HL-60 (cell line): ENCODE results near the gene ARPC1B.

ENCODE experiments used
- DNase-seq, 2 experiments: peaks; one replicate each; pipeline ENCODE4 v3.0.0-alpha.2; 2010 to 2020; ENCODE audit warnings: low read depth in 1 of 2, low spot score in 1 of 2
- H3K27ac ChIP-seq: fragments of 250-450 bp; sonication (Bioruptor Pico); replicated peaks from 2 replicates; pipeline ENCODE4 v1.5.1; 2020; ENCODE audit warnings: mild to moderate bottlenecking, moderate library complexity
- H3K27me3 ChIP-seq: fragments of 250-450 bp; sonication (Bioruptor Pico); 2 replicates; pipeline ENCODE4 v1.5.1; 2021; ENCODE audit warnings: mild to moderate bottlenecking, moderate library complexity; ENCODE audit not compliant: insufficient read depth, poor library complexity, severe bottlenecking
- H3K4me3 ChIP-seq: replicated peaks from 2 replicates; pipeline ENCODE4 v1.5.1; 2011; ENCODE audit warnings: mild to moderate bottlenecking, control low read depth, low read length; ENCODE audit not compliant: insufficient read depth
- CTCF ChIP-seq: IDR thresholded peaks from one replicate; pipeline ENCODE4 v1.5.1; 2011; ENCODE audit warnings: low read length, control low read depth, inconsistent platforms; ENCODE audit not compliant: insufficient read depth
- GABPA ChIP-seq: IDR thresholded peaks from 2 replicates; pipeline ENCODE4 v1.6.1; 2012; ENCODE audit warnings: low read depth
- POLR2AphosphoS5 ChIP-seq: IDR thresholded peaks from 2 replicates; pipeline ENCODE4 v1.6.1; 2012; ENCODE audit warnings: low read depth
- SPI1 ChIP-seq: IDR thresholded peaks from 2 replicates; pipeline ENCODE4 v1.6.1; 2012; ENCODE audit warnings: low read depth, mild to moderate bottlenecking, borderline replicate concordance
- TF ChIP-seq, protein P1 (sequence below): IDR thresholded peaks from 2 replicates; pipeline ENCODE4 v1.6.1; 2012; ENCODE audit warnings: low read depth; ENCODE audit not compliant: insufficient replicate concordance

Gene ARPC1B

GRCh38 chr7:99387912-99388311 lies 13.4 kb downstream of the ARPC1B start:
- Histone ChIP-seq H3K4me3 (no peak overlapping the region), H3K27me3 (no peaks in the 10 kb centered on the region), H3K27ac (no peak overlapping the region)
- DNase-seq, result no peak
- TF ChIP-seq POLR2AphosphoS5 (peak; percentile 24; the same call in 1 of the 2 replicates), CTCF (no peak)

GRCh38 chr7:99389772-99390171 lies 15.2 kb downstream of the ARPC1B start:
- Histone ChIP-seq H3K27ac (no peak overlapping the region), H3K27me3 (no peaks in the 10 kb centered on the region), H3K4me3 (no peak overlapping the region)
- no peak for DNase-seq
- TF ChIP-seq SPI1 (no peak), POLR2AphosphoS5 (0 out of 2 replicates have a peak, but pooled peaks have one; percentile 21)
- TF ChIP-seq, protein P1, sequence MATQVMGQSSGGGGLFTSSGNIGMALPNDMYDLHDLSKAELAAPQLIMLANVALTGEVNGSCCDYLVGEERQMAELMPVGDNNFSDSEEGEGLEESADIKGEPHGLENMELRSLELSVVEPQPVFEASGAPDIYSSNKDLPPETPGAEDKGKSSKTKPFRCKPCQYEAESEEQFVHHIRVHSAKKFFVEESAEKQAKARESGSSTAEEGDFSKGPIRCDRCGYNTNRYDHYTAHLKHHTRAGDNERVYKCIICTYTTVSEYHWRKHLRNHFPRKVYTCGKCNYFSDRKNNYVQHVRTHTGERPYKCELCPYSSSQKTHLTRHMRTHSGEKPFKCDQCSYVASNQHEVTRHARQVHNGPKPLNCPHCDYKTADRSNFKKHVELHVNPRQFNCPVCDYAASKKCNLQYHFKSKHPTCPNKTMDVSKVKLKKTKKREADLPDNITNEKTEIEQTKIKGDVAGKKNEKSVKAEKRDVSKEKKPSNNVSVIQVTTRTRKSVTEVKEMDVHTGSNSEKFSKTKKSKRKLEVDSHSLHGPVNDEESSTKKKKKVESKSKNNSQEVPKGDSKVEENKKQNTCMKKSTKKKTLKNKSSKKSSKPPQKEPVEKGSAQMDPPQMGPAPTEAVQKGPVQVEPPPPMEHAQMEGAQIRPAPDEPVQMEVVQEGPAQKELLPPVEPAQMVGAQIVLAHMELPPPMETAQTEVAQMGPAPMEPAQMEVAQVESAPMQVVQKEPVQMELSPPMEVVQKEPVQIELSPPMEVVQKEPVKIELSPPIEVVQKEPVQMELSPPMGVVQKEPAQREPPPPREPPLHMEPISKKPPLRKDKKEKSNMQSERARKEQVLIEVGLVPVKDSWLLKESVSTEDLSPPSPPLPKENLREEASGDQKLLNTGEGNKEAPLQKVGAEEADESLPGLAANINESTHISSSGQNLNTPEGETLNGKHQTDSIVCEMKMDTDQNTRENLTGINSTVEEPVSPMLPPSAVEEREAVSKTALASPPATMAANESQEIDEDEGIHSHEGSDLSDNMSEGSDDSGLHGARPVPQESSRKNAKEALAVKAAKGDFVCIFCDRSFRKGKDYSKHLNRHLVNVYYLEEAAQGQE, result no peak

- Histone ChIP-seq H3K27ac (no peak overlapping the region), H3K27me3 (no peaks in the 10 kb centered on the region), H3K4me3 (no peak overlapping the region)
- DNase-seq, result no peak
- TF ChIP-seq POLR2AphosphoS5 (no peak), GABPA (no peak), CTCF (no peak), SPI1 (no peak)
- TF ChIP-seq, protein P1, result no peak
Observed at GRCh38 chr7:99390941-99391602, 16.5 kb downstream of the ARPC1B start.

DNA sequence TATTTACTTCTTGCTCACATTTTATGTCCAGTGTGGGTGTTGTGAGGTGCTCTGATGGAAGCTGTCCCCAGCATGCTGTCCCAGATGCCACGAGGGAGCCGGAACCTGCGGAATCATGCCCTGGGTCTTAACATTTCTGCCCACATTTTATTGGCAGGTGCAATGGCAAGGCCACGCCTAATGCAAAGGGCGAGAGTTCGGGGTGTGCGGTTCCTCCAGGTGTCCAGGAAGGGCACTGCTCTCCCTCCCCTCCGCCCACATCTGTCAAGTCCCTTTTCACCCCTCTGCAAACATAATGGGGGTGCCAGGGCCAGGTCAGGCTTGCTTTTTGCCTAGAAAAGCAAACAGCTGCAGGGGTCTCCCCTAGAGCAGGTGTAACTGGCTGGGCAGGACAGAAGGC lies 17.5 kb downstream of the ARPC1B start:
- TF ChIP-seq, protein P1, result no peak
- no peak for TF ChIP-seq GABPA
- TF ChIP-seq POLR2AphosphoS5, result no peak; the same call in 1 of the 2 replicates
- no peak for TF ChIP-seq CTCF
- TF ChIP-seq SPI1, result no peak
- DNase-seq, result no peak
- Histone ChIP-seq H3K27me3 (no peaks in the 10 kb centered on the region), H3K4me3 (no peak overlapping the region), H3K27ac (no peak overlapping the region)
